Embryonic facial prominence (tissue), 1 donor: ENCODE data around the gene ADH4.
"Not testable (repeated sequence)": the region's sequence is repeated elsewhere in the genome, so short reads cannot be mapped to it uniquely, and the experiment has no call there.

Experiments
- DNase-seq: peaks from one replicate; pipeline ENCODE4 v3.0.0-alpha.2; 2016; ENCODE audit errors: extremely low spot score

The ADH4 gene

GRCh38 chr4:99134586-99134985, 9.5 kb downstream of the ADH4 start:
- no peak for DNase-seq

GRCh38 chr4:99131378-99131777, 12.7 kb downstream of the ADH4 start:
- no peak for DNase-seq

GRCh38 chr4:99126376-99126775, 17.7 kb downstream of the ADH4 start:
- DNase-seq, result no peak

- DNase-seq, result no peak
Measured at GRCh38 chr4:99121008-99121407, 23.1 kb downstream of the ADH4 start.

- no peak for DNase-seq
Measured at GRCh38 chr4:99120501-99120900, 23.6 kb downstream of the ADH4 start.

GRCh38 chr4:99117876-99118693, 26.0 kb downstream of the ADH4 start:
- DNase-seq, result no peak

- not testable (repeated sequence) for DNase-seq
Measured at GRCh38 chr4:99117122-99117841, 26.8 kb downstream of the ADH4 start.

- not testable (repeated sequence) for DNase-seq
Measured at GRCh38 chr4:99109286-99109685, 34.8 kb downstream of the ADH4 start.

- DNase-seq, result no peak
Measured at GRCh38 chr4:99104153-99104552, 39.9 kb downstream of the ADH4 start.

GRCh38 chr4:99103166-99103565, 40.9 kb downstream of the ADH4 start:
- DNase-seq, result no peak

- no peak for DNase-seq
Measured at GRCh38 chr4:99102634-99103033, 41.5 kb downstream of the ADH4 start.

- no peak for DNase-seq
Measured at GRCh38 chr4:99100876-99101275, 43.2 kb downstream of the ADH4 start.

- DNase-seq, result not testable (repeated sequence)
Measured at GRCh38 chr4:99099814-99100213, 44.3 kb downstream of the ADH4 start.

- no peak for DNase-seq
Measured at GRCh38 chr4:99099311-99099710, 44.8 kb downstream of the ADH4 start.

GRCh38 chr4:99091841-99092240, 52.3 kb downstream of the ADH4 start:
- not testable (repeated sequence) for DNase-seq

- no peak for DNase-seq
Measured at GRCh38 chr4:99091216-99091575, 52.9 kb downstream of the ADH4 start.

- no peak for DNase-seq
Measured at GRCh38 chr4:99090481-99091215, 53.4 kb downstream of the ADH4 start.

GRCh38 chr4:99088481-99089365, 55.4 kb downstream of the ADH4 start, which contains the start of gene ADH5:
Gene ADH5, minus strand, starts transcription at chr4:99088788. Its CDS starts 88 bp downstream, at chr4:99088700.
- DNase-seq, result peak; percentile 65

GRCh38 chr4:99088023-99088449, 56.1 kb downstream of the ADH4 start:
- no peak for DNase-seq

- no peak for DNase-seq
Measured at GRCh38 chr4:99084595-99084994, 59.5 kb downstream of the ADH4 start.

- DNase-seq, result no peak
Measured at GRCh38 chr4:99082192-99082591, 61.9 kb downstream of the ADH4 start.
